NCI-H2171 treated with DMSO at 0.1 percent for 48 hours (cell line): ENCODE measurements around the gene DNAAF9.

Experiments used
- DNase-seq: peaks from one replicate; lab custom pipeline; 2025; lab: John Stamatoyannopoulos, UW

The DNAAF9 gene

GRCh38 chr20:3371754-3372153, 35.7 kb downstream of the DNAAF9 start:
- no peak for DNase-seq

GRCh38 chr20:3367089-3367488, 40.4 kb downstream of the DNAAF9 start:
- no peak for DNase-seq

- DNase-seq, result no peak
These were observed 43.0 kb downstream of the DNAAF9 start for GRCh38 chr20:3364323-3365013.

GRCh38 chr20:3360752-3361151, 46.7 kb downstream of the DNAAF9 start:
- no peak for DNase-seq

- DNase-seq, result no peak
These were observed 48.7 kb downstream of the DNAAF9 start for GRCh38 chr20:3358676-3359340.
